GM12872 (cell line): ENCODE data around the gene GPC5.

Experiments
- TF ChIP-seq, protein P1 (sequence below): IDR thresholded peaks from 3 replicates; pipeline ENCODE4 v1.5.1; 2011; ENCODE audit warnings: low read depth, mild to moderate bottlenecking, low read length, moderate library complexity; ENCODE audit not compliant: insufficient read depth

GPC5 gene

DNA sequence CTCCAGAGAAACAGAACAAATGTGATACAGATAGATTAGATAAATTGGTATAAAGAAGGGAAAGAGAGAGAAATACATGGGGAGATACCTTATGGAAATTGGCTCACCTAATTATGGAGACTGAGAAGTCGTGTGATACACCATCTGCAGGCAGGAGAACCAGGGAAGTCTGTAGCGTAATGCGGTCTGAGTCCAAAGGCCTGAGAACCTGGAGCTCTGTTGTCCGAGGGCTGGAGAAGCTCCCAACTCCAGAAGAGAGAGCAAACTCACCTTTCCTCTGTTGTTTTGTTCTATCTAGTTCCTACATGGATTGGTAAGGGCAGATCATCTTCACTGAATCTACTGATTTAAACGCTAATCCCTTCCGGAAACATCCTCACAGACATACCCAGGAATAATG, 1179.9 kb downstream of the GPC5 start:
- TF ChIP-seq, protein P1, sequence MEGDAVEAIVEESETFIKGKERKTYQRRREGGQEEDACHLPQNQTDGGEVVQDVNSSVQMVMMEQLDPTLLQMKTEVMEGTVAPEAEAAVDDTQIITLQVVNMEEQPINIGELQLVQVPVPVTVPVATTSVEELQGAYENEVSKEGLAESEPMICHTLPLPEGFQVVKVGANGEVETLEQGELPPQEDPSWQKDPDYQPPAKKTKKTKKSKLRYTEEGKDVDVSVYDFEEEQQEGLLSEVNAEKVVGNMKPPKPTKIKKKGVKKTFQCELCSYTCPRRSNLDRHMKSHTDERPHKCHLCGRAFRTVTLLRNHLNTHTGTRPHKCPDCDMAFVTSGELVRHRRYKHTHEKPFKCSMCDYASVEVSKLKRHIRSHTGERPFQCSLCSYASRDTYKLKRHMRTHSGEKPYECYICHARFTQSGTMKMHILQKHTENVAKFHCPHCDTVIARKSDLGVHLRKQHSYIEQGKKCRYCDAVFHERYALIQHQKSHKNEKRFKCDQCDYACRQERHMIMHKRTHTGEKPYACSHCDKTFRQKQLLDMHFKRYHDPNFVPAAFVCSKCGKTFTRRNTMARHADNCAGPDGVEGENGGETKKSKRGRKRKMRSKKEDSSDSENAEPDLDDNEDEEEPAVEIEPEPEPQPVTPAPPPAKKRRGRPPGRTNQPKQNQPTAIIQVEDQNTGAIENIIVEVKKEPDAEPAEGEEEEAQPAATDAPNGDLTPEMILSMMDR = no peak

DNA sequence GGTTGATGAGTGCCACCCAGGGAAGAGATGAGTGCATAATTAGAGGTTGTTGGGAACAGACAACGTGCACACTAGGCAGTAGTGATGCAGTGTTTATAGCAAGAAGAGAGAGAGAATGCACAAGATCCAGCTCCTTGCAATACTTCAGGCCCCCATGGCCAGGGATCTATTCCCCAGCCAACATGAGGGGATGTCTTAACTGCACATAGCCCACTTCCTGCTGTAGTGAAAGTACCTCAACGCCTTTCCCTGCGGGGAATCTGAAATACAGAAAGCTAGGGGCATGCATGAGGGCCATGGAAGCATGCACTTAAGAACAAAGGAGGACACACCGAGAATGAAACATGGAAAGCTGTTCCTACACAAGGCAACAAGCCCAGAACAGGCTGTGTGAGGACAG, 1191.5 kb downstream of the GPC5 start:
- TF ChIP-seq, protein P1 = no peak

DNA sequence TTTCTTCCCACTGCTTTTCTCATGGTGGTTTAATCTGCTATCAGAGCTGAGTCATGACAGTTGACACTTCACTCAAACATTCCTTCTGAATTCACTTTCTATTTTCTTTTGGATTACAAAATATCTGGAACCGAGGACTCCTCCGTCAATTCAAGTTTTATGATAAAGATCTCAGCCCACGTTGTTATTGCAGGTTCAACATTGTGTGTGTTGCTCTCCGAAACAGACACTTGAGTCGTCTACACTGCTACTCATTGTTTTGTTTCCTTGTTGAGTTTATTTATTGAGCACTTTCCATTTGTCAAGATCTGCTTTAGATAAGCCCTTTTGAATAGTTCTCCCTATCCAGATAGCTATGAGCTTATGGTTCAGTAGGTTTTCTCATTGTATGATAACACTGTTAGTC, 1192.1 kb downstream of the GPC5 start:
- TF ChIP-seq, protein P1 = no peak

DNA sequence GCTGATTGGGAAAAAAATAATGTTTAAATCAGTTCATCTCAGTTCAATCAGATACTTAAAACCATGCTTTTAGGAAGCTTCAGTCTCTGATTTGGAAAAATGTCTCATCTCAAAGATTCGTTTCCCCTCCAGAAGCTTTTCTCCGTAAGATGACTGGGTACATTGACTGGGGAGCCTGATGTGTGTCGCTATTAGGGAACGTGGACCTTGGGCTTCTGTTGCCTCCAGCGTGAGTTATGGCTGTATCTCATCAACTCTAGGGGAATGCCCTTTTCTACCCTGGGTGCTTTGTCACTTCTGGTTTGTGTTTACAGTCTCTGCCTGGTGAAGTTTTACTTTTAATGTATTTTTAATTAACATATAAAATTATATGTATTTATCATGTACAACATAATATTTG, 1192.7 kb downstream of the GPC5 start:
- TF ChIP-seq, protein P1 = no peak

DNA sequence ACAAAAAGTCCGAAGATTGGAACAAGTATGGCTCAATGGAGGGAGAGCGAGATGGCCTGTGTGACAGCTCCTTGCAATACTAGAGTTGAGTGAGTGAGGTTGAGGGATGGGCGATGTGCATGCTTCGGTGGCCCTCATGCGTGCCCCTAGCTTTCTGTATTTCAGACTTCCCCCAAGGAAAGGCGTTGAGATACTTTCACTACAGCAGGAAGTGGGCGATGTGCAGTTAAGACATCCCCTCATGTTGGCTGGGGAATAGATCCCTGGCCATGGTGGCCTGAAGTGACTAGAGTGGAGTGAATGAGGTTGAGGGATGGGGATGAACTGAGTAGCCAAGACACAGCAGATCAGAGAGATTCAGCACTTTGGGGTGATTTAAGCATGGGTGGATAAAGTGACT, 1194.3 kb downstream of the GPC5 start:
- TF ChIP-seq, protein P1 = no peak

DNA sequence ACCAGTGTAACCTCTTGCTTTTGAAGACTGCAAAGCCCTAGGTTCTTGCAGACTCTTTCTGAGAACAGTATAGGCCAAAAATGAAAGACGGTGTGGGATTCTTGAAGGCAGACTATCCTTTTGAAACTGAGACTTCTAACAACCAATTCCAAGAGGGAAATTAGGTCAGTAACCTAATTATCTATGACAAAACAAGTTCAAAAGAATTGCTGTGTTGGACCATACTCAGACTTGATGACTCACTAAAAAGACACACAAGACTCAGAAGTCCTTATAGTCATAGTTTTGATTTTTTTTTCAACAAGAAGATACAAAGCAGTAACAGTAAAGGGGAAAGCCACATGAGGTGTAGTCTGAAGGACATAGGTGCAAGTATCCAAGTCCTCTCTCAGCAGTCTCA, 1204.1 kb downstream of the GPC5 start:
- TF ChIP-seq, protein P1 = no peak

DNA sequence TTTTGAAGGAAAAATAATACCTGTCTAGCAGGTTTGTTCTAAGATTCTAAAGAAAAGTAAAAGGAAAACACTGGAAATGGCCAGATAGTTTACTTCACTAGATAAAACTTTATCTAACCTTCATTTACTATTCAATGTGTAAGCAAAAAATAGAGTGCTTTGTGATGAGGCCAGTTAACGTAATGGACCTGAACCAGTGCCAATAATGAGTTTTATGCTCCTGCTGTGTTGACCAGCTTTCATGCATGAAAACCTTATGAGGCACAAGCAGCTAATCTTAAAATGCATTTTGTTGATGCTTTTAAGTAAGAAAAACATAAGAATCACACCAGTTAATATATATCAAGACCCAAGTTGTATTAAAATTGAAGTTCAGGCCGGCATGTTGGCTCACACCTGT, 1211.0 kb downstream of the GPC5 start:
- TF ChIP-seq, protein P1 = no peak

DNA sequence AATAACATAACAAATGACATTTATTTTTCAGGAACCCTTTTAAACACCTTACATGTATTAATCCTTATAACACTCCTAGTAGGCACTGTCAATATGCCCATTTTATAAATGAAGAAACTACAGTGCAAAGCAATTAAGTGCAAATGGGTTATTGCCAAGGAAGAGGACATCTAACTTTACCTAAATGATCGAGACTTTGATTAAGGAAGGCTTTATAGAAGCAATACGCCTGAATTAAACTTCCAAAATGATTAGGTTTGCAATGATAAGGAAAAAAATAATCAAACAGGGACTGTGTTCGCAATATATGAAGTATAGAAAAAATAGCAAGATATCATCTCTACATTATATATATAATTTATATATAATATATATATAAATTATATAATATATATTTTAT, 1214.5 kb downstream of the GPC5 start:
- TF ChIP-seq, protein P1 = no peak
